GM18951 (cell line): ENCODE data around the gene COPS3.
"Not testable (repeated sequence)": the region's sequence is repeated elsewhere in the genome, so short reads cannot be mapped to it uniquely, and the experiment has no call there.

Experiments used
- POLR2A ChIP-seq: IDR thresholded peaks from 4 replicates; pipeline ENCODE4 v1.6.1; 2011; ENCODE audit warnings: mild to moderate bottlenecking; ENCODE audit not compliant: insufficient read length, insufficient read depth; ENCODE audit errors: extremely low read depth
- in situ Hi-C: fragments of 300-500 bp; cut with MboI; formaldehyde crosslinking; loops from one replicate; pipeline ENCODE4 v1.12.0; 2022; ENCODE audit warnings: low sequenced_read_pairs, mixed read lengths, inconsistent platforms; ENCODE audit not compliant: unreplicated experiment

The COPS3 gene

GRCh38 chr17:17314501-17315071 lies 33.5 kb upstream of the COPS3 start:
- in situ Hi-C loops: loop anchor here (10.0 kb wide), 1 partner anchor 320 kb away; no protein-coding TSS in a partner anchor
- no peak for TF ChIP-seq POLR2A

GRCh38 chr17:17313350-17313991 lies 32.4 kb upstream of the COPS3 start:
- in situ Hi-C loops: loop anchor here (10.0 kb wide), 1 partner anchor 319 kb away; no protein-coding TSS in a partner anchor
- no peak for TF ChIP-seq POLR2A

- no peak for TF ChIP-seq POLR2A
- in situ Hi-C loops: no loop called here
These were observed 28.3 kb upstream of the COPS3 start for GRCh38 chr17:17309356-17309755.

- peak; percentile 42 for TF ChIP-seq POLR2A
- in situ Hi-C loops: no loop called here
These were observed 24.3 kb upstream of the COPS3 start for GRCh38 chr17:17305281-17305801.

- in situ Hi-C loops: no loop called here
- TF ChIP-seq POLR2A: no peak
These were observed 23.5 kb upstream of the COPS3 start for GRCh38 chr17:17304521-17304985.

- in situ Hi-C loops: no loop called here
- no peak for TF ChIP-seq POLR2A
These were observed 22.9 kb upstream of the COPS3 start for GRCh38 chr17:17303847-17304490.

- TF ChIP-seq POLR2A: peak; percentile 77
- in situ Hi-C loops: no loop called here
These were observed 22.2 kb upstream of the COPS3 start, which contains the start of gene NT5M for GRCh38 chr17:17303010-17303846. TSS of gene NT5M (plus strand) at chr17:17303373. CDS start at chr17:17303551, 178 bp downstream.

GRCh38 chr17:17301659-17302058 lies 20.6 kb upstream of the COPS3 start:
- in situ Hi-C loops: not testable (repeated sequence)

GRCh38 chr17:17300624-17301568 lies 19.9 kb upstream of the COPS3 start:
- in situ Hi-C loops: no loop called here
- TF ChIP-seq POLR2A: no peak

GRCh38 chr17:17298108-17298507 lies 17.1 kb upstream of the COPS3 start:
- in situ Hi-C loops: no loop called here
- TF ChIP-seq POLR2A: no peak

- no peak for TF ChIP-seq POLR2A
- in situ Hi-C loops: no loop called here
These were observed 16.2 kb upstream of the COPS3 start for GRCh38 chr17:17297217-17297616.

GRCh38 chr17:17295141-17295540 lies 14.1 kb upstream of the COPS3 start:
- TF ChIP-seq POLR2A: no peak
- in situ Hi-C loops: no loop called here
